Neuronal stem cell (in vitro differentiated cells): Measurements from ENCODE around the gene PDK2.
A peak's percentile ranks its signal among the peaks of the same experiment; 100 is the strongest.

Experiments used
- DNase-seq: peaks from one replicate; pipeline ENCODE4 v3.0.0-alpha.2; 2013; ENCODE audit warnings: low spot score
- H2AFZ ChIP-seq: one replicate; pipeline ENCODE4 v1.6.1; 2013; ENCODE audit warnings: mild to moderate bottlenecking, low read length, inconsistent platforms
- H2AK5ac ChIP-seq: 2 replicates; pipeline ENCODE4 v1.6.1; 2013; ENCODE audit warnings: low read depth, mild to moderate bottlenecking, inconsistent platforms, low read length, moderate library complexity, mixed read lengths
- H2BK120ac ChIP-seq: 2 replicates; pipeline ENCODE4 v1.6.1; 2013; ENCODE audit warnings: low read depth, mild to moderate bottlenecking, inconsistent platforms, low read length, moderate library complexity, mixed read lengths
- H2BK12ac ChIP-seq: one replicate; pipeline ENCODE4 v1.6.1; 2013; ENCODE audit warnings: low read length, inconsistent platforms
- H2BK15ac ChIP-seq: 2 replicates; pipeline ENCODE4 v1.6.1; 2013; ENCODE audit warnings: mild to moderate bottlenecking, low read length, inconsistent platforms, mixed read lengths
- H2BK5ac ChIP-seq: one replicate; pipeline ENCODE4 v1.6.1; 2013; ENCODE audit warnings: inconsistent platforms, mild to moderate bottlenecking, low read length, moderate library complexity
- H3K14ac ChIP-seq: one replicate; pipeline ENCODE4 v1.6.1; 2013; ENCODE audit warnings: low read length, inconsistent platforms
- H3K18ac ChIP-seq: 2 replicates; pipeline ENCODE4 v1.6.1; 2013; ENCODE audit warnings: low read length, inconsistent platforms
- H3K23ac ChIP-seq: 2 replicates; pipeline ENCODE4 v1.6.1; 2013; ENCODE audit warnings: low read depth, mild to moderate bottlenecking, mixed read lengths, low read length, inconsistent platforms; ENCODE audit not compliant: poor library complexity
- H3K27ac ChIP-seq: replicated peaks from 3 replicates; pipeline ENCODE4 v1.5.1; 2013; ENCODE audit warnings: low read length, inconsistent platforms
- H3K27me3 ChIP-seq, 3 experiments: 2 replicates each; pipeline ENCODE4 v1.6.1; 2013; ENCODE audit warnings: low read length in 3 of 3, mild to moderate bottlenecking in 2 of 3, inconsistent platforms in 1 of 3, low read depth in 1 of 3, mixed read lengths in 1 of 3, moderate library complexity in 1 of 3; ENCODE audit not compliant: control insufficient read depth in 3 of 3, insufficient read depth in 3 of 3
- H3K36me3 ChIP-seq, 2 donors: replicated peaks in 1 of 2; 2 replicates each; pipeline ENCODE4 v1.6.1; 2013; ENCODE audit warnings: low read length in 2 of 2; ENCODE audit not compliant: control insufficient read depth in 2 of 2, insufficient read depth in 2 of 2
- H3K4ac ChIP-seq: 2 replicates; pipeline ENCODE4 v1.6.1; 2013; ENCODE audit warnings: inconsistent platforms, mild to moderate bottlenecking, low read length, moderate library complexity
- H3K4me1 ChIP-seq, 2 donors: 1 replicate in 1 of 2; 2 replicates in 1 of 2; pipeline ENCODE4 v1.6.1; 2013; ENCODE audit warnings: low read length in 2 of 2, low read depth in 1 of 2; ENCODE audit not compliant: control insufficient read depth in 2 of 2, insufficient read depth in 1 of 2
- H3K4me2 ChIP-seq: one replicate; pipeline ENCODE4 v1.6.1; 2013; ENCODE audit warnings: mild to moderate bottlenecking, low read length, inconsistent platforms; ENCODE audit not compliant: insufficient read depth, poor library complexity, severe bottlenecking
- H3K4me3 ChIP-seq, 2 donors: 2 replicates each; pipeline ENCODE4 v1.5.1; 2013; ENCODE audit warnings: low read length in 2 of 2, mild to moderate bottlenecking in 2 of 2, inconsistent platforms in 1 of 2, moderate library complexity in 1 of 2
- H3K79me1 ChIP-seq: one replicate; pipeline ENCODE4 v1.6.1; 2013; ENCODE audit warnings: low read depth, mild to moderate bottlenecking, inconsistent platforms, low read length, moderate library complexity
- H3K9ac ChIP-seq: one replicate; pipeline ENCODE4 v1.6.1; 2013; ENCODE audit warnings: mild to moderate bottlenecking, low read depth, low read length, inconsistent platforms; ENCODE audit not compliant: poor library complexity
- H3K9me3 ChIP-seq, 2 donors: replicated peaks in 1 of 2; 2 replicates each; pipeline versions ENCODE3 to v1.6.1; 2013; ENCODE audit warnings: low read length in 2 of 2, mild to moderate bottlenecking in 2 of 2, inconsistent platforms in 1 of 2, low read depth in 1 of 2, mixed read lengths in 1 of 2, moderate library complexity in 1 of 2; ENCODE audit not compliant: control insufficient read depth in 2 of 2, insufficient read depth in 1 of 2
- H4K8ac ChIP-seq: one replicate; pipeline ENCODE4 v1.6.1; 2013; ENCODE audit warnings: low read depth, mild to moderate bottlenecking, inconsistent platforms, low read length, moderate library complexity
- H4K91ac ChIP-seq: one replicate; pipeline ENCODE4 v1.6.1; 2013; ENCODE audit warnings: low read length, low read depth, mild to moderate bottlenecking, inconsistent platforms; ENCODE audit not compliant: poor library complexity
- WGBS, 2 donors: extraction: QIAGEN DNeasy Blood & Tissue Kit; methylation state at CpG; one replicate each; pipeline ENCODE4 v1.1.7; 2013; ENCODE audit warnings: missing lambda C conversion rate in 2 of 2, mixed read lengths in 1 of 2; ENCODE audit not compliant: insufficient read length in 2 of 2, insufficient replicate concordance in 1 of 2; ENCODE audit errors: extremely low coverage in 2 of 2; 5-methylcytosine and 5-hydroxymethylcytosine counted together

The PDK2 gene

GRCh38 chr17:50079334-50080095, 15.6 kb upstream of the PDK2 start:
- Histone ChIP-seq H4K8ac (no peak overlapping the region), H3K4me3 (no peak overlapping the region), H3K79me1 (no peaks in the 10 kb centered on the region), H3K14ac (no peak overlapping the region), H3K23ac (peak overlapping the region; percentile 15), H3K9ac (no peak overlapping the region), H3K4me1 (no peaks in the 10 kb centered on the region), H3K4me2 (no peak overlapping the region), H3K27me3 (no peaks in the 10 kb centered on the region), H2BK15ac (no peak overlapping the region), H3K4ac (no peak overlapping the region), H2BK12ac (no peak overlapping the region), H3K27ac (no peak overlapping the region), H2AFZ (no peak overlapping the region), H2AK5ac (no peak overlapping the region), H3K36me3 (peaks cover 0 to 8% of the 10 kb centered on the region in 2 donors), H3K18ac (peak overlapping the region; percentile 52), H2BK5ac (peak overlapping the region; percentile 19), H3K9me3 (no peaks in the 10 kb centered on the region), H2BK120ac (peak overlapping the region; percentile 19), H4K91ac (no peak overlapping the region)
- no CpG with 5 or more reads among the region's 12 CpGs for WGBS, 2 donors
- no peak for DNase-seq

- no CpG with 5 or more reads among the region's 11 CpGs for WGBS, 2 donors
- H3K36me3 ChIP-seq: peaks cover 0 to 8% of the 10 kb centered on the region in 2 donors
- H2BK5ac ChIP-seq: no peak overlapping the region
- H4K91ac ChIP-seq: no peak overlapping the region
- H2BK15ac ChIP-seq: no peak overlapping the region
- H3K9me3 ChIP-seq: no peaks in the 10 kb centered on the region
- H3K4me2 ChIP-seq: no peak overlapping the region
- H2AFZ ChIP-seq: no peak overlapping the region
- H2AK5ac ChIP-seq: no peak overlapping the region
- no peaks in the 10 kb centered on the region for H3K27me3 ChIP-seq
- H2BK120ac ChIP-seq: no peak overlapping the region
- H3K18ac ChIP-seq: no peak overlapping the region
- no peaks in the 10 kb centered on the region for H3K79me1 ChIP-seq
- no peak overlapping the region for H2BK12ac ChIP-seq
- no peak overlapping the region for H3K14ac ChIP-seq
- H3K4me1 ChIP-seq: no peaks in the 10 kb centered on the region
- H4K8ac ChIP-seq: no peak overlapping the region
- no peak for DNase-seq
- H3K4ac ChIP-seq: no peak overlapping the region
- peak overlapping the region; percentile 15 for H3K23ac ChIP-seq
- H3K4me3 ChIP-seq: no peak overlapping the region
- no peak overlapping the region for H3K27ac ChIP-seq
- no peak overlapping the region for H3K9ac ChIP-seq
Measured at GRCh38 chr17:50080096-50080480, 15.1 kb upstream of the PDK2 start.

GRCh38 chr17:50080827-50081226, 14.3 kb upstream of the PDK2 start:
- no peak overlapping the region for H4K91ac ChIP-seq
- no peak overlapping the region for H2AK5ac ChIP-seq
- no peaks in the 10 kb centered on the region for H3K27me3 ChIP-seq
- no peak overlapping the region for H2BK120ac ChIP-seq
- H3K4me2 ChIP-seq: no peak overlapping the region
- DNase-seq: no peak
- H3K4me3 ChIP-seq: no peak overlapping the region
- peaks cover 0 to 8% of the 10 kb centered on the region in 2 donors for H3K36me3 ChIP-seq
- WGBS, 2 donors: no CpG with 5 or more reads among the region's 7 CpGs
- H3K9ac ChIP-seq: no peak overlapping the region
- no peak overlapping the region for H3K18ac ChIP-seq
- H4K8ac ChIP-seq: no peak overlapping the region
- no peaks in the 10 kb centered on the region for H3K9me3 ChIP-seq
- H3K79me1 ChIP-seq: no peaks in the 10 kb centered on the region
- no peaks in the 10 kb centered on the region for H3K4me1 ChIP-seq
- no peak overlapping the region for H2BK5ac ChIP-seq
- no peak overlapping the region for H2BK15ac ChIP-seq
- H3K27ac ChIP-seq: no peak overlapping the region
- H3K14ac ChIP-seq: no peak overlapping the region
- H2BK12ac ChIP-seq: no peak overlapping the region
- H3K23ac ChIP-seq: no peak overlapping the region
- no peak overlapping the region for H3K4ac ChIP-seq
- no peak overlapping the region for H2AFZ ChIP-seq

- peaks cover 0 to 8% of the 10 kb centered on the region in 2 donors for H3K36me3 ChIP-seq
- H2AFZ ChIP-seq: no peak overlapping the region
- no peak overlapping the region for H3K9ac ChIP-seq
- H3K79me1 ChIP-seq: no peaks in the 10 kb centered on the region
- no peaks in the 10 kb centered on the region for H3K4me1 ChIP-seq
- no peak overlapping the region for H3K23ac ChIP-seq
- H2AK5ac ChIP-seq: no peak overlapping the region
- peak overlapping the region; percentile 43 for H2BK15ac ChIP-seq
- no peak overlapping the region for H3K14ac ChIP-seq
- no peak overlapping the region for H2BK120ac ChIP-seq
- H4K91ac ChIP-seq: no peak overlapping the region
- H3K18ac ChIP-seq: no peak overlapping the region
- H3K4me3 ChIP-seq: no peak overlapping the region
- no peak overlapping the region for H2BK12ac ChIP-seq
- no CpG with 5 or more reads among the region's 5 CpGs for WGBS, 2 donors
- no peak for DNase-seq
- no peak overlapping the region for H3K4ac ChIP-seq
- H4K8ac ChIP-seq: no peak overlapping the region
- no peak overlapping the region for H3K27ac ChIP-seq
- H3K4me2 ChIP-seq: no peak overlapping the region
- H3K9me3 ChIP-seq: no peaks in the 10 kb centered on the region
- no peak overlapping the region for H2BK5ac ChIP-seq
- no peaks in the 10 kb centered on the region for H3K27me3 ChIP-seq
Measured at GRCh38 chr17:50081757-50082156, 13.4 kb upstream of the PDK2 start.
